Colonic mucosa (tissue), 4 donors: Measurements from ENCODE around the gene ITGB7. TPM values are rescaled to one million over a fixed set of nuclear protein-coding genes. Genes with fewer than 3 reads are reported as not detected.
A peak's percentile ranks its signal among the peaks of the same experiment; 100 is the strongest.

Source experiments
- DNase-seq: peaks from one replicate; pipeline ENCODE4 v3.0.0-alpha.2; 2020
- H3K27ac ChIP-seq: fragments of 200-600 bp; one replicate; pipeline ENCODE4 v1.8.0; 2021
- H3K27me3 ChIP-seq: fragments of 200-600 bp; one replicate; pipeline ENCODE4 v1.8.0; 2021
- H3K36me3 ChIP-seq: fragments of 200-600 bp; one replicate; pipeline ENCODE4 v1.8.0; 2021
- H3K4me1 ChIP-seq: fragments of 200-600 bp; one replicate; pipeline ENCODE4 v1.8.0; 2021; ENCODE audit warnings: mild to moderate bottlenecking
- H3K4me3 ChIP-seq: fragments of 200-600 bp; one replicate; pipeline ENCODE4 v1.8.0; 2021
- H3K9ac ChIP-seq, 2 donors: one replicate each; pipeline ENCODE4 v1.7.0; 2013; ENCODE audit warnings: control low read depth in 2 of 2, low read depth in 2 of 2, low read length in 2 of 2
- H3K9me3 ChIP-seq: fragments of 200-600 bp; one replicate; pipeline ENCODE4 v1.8.0; 2021
- CTCF ChIP-seq: fragments of 200-600 bp; IDR thresholded peaks from one replicate; pipeline ENCODE4 v1.8.0; 2022; ENCODE audit warnings: antibody characterized with exemption, mild to moderate bottlenecking
- intact Hi-C: fragments of 100-400 bp; cut with DNase I; formaldehyde crosslinking; loops from one replicate; pipeline ENCODE4 v1.14.1; 2022
- total RNA-seq, 2 donors: library from RNA; stranded (reverse); fragmentation: NEBNext Ultra II Directional in 1 of 2; extraction: Animal tissue kit (Norgen Biotek cat#: 25700) in 1 of 2; gene quantifications; one replicate each; pipeline ENCODE4 v1.2.1, GENCODE V29; 2021
- donor health status: healthy.
- donor health status: DM: no; HTN: no; CAD: no.
- donor health status: DM: no; HTN: no; CAD: no.

Gene ITGB7
- total RNA-seq = 1 to 10 TPM; 5.3 to 8.8 TPM

- peak; percentile 83 for DNase-seq
- TF ChIP-seq CTCF = no peak
- Histone ChIP-seq H3K4me1 (peaks cover 4% of the 10 kb centered on the region), H3K9me3 (no peaks in the 10 kb centered on the region), H3K4me3 (peak within 1 kb of the TSS; percentile 24), H3K27me3 (no peaks in the 10 kb centered on the region), H3K9ac (peak within 1 kb of the TSS; percentile 4 to 56), H3K36me3 (no peaks in the 10 kb centered on the region), H3K27ac (no peak within 1 kb of the TSS)
- intact Hi-C loops = no loop called here
Observed at GRCh38 chr12:53207042-53207441, at the start of gene ITGB7. Gene ITGB7 (minus strand): TSS chr12:53207251. CDS start chr12:53200443, 6,808 bp downstream.

- no peak overlapping the region for H3K27ac ChIP-seq
- intact Hi-C loops = no loop called here
- no peak for DNase-seq
- no peak for TF ChIP-seq CTCF
- no peak overlapping the region for H3K4me3 ChIP-seq
- H3K9ac ChIP-seq = no peak overlapping the region
- peaks cover 3% of the 10 kb centered on the region for H3K4me1 ChIP-seq
- no peaks in the 10 kb centered on the region for H3K27me3 ChIP-seq
- no peaks in the 10 kb centered on the region for H3K9me3 ChIP-seq
- no peaks in the 10 kb centered on the region for H3K36me3 ChIP-seq
Observed at GRCh38 chr12:53255996-53256395, 48.9 kb upstream of the ITGB7 start.

DNA sequence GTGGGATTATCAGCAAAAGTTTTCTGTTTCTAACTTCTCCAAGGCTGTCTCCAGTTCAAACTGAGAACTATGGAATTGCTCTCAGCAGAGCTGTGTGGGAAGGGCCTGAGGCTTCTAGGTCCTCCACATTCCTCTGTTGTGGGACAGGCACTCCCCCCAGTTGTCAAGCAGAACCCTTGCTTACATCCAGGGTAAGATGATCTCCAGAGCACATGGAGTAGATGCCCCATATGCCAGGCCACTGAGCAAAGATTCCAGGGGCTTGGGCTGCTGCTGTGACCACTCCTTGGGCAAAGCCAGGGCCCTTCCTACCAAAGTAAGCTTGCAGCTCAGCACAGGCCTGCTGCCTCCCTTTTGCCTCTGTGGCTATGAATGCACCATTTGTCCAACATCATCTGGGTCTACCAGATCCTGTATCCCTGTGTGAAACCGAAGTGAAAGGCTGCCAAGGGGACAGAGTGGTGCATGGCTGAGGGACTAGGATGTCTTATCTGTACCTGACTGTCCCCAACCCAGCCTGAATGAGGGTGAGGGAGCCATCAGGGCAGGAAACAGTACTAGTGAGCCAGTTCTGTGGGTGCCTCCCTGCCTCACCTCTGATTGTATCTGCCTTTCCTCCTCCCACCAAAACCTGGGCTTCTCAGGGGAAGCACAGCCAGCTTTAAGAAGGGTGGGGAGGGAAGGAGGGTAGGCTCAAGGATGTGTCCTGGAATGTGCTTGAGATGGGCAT lies 47.9 kb upstream of the ITGB7 start:
- no peak for TF ChIP-seq CTCF
- intact Hi-C loops = no loop called here
- Histone ChIP-seq H3K4me3 (no peak overlapping the region), H3K9ac (no peak overlapping the region), H3K9me3 (no peaks in the 10 kb centered on the region), H3K36me3 (no peaks in the 10 kb centered on the region), H3K27ac (no peak overlapping the region), H3K27me3 (no peaks in the 10 kb centered on the region), H3K4me1 (peaks cover 4% of the 10 kb centered on the region)
- no peak for DNase-seq

DNA sequence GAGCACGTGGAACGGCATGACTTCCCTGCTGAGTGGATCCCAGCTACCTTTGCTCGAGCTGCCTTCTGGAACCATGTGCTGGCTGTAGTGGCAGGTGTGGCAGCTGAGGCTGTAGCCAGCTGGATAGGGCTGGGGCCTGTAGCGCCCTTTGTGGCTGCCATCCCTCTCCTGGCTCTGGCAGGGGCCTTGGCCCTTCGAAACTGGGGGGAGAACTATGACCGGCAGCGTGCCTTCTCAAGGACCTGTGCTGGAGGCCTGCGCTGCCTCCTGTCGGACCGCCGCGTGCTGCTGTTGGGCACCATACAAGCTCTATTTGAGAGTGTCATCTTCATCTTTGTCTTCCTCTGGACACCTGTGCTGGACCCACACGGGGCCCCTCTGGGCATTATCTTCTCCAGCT lies 46.2 kb upstream of the ITGB7 start:
- H3K4me3 ChIP-seq = no peak overlapping the region

GRCh38 chr12:53252349-53252916 lies 45.4 kb upstream of the ITGB7 start:
- Histone ChIP-seq H3K9ac (peak overlapping the region; percentile 85 to 98), H3K4me3 (peak overlapping the region; percentile 83), H3K27ac (peak overlapping the region; percentile 89), H3K4me1 (peaks cover 4% of the 10 kb centered on the region), H3K36me3 (no peaks in the 10 kb centered on the region), H3K9me3 (no peaks in the 10 kb centered on the region), H3K27me3 (no peaks in the 10 kb centered on the region)
- intact Hi-C loops = no loop called here
- TF ChIP-seq CTCF = no peak
- peak; percentile 76 for DNase-seq

More for the DNA sequence above, 46.2 kb upstream of the ITGB7 start:
- no peak for DNase-seq
- Histone ChIP-seq H3K4me1 (peaks cover 4% of the 10 kb centered on the region), H3K9ac (peak overlapping the region; percentile 85 to 98), H3K36me3 (no peaks in the 10 kb centered on the region), H3K27me3 (no peaks in the 10 kb centered on the region), H3K9me3 (no peaks in the 10 kb centered on the region), H3K27ac (no peak overlapping the region)
- intact Hi-C loops = no loop called here
- no peak for TF ChIP-seq CTCF
